KMS-11 (cell line): ENCODE results near the gene CGRRF1.

Source experiments
- H2AFZ ChIP-seq: fragments of 200-600 bp; sonication (generic); 2 replicates; pipeline ENCODE4 v1.6.1; 2016; ENCODE audit warnings: antibody characterized with exemption, mixed run types, low read depth
- H3K27ac ChIP-seq: fragments of 200-600 bp; sonication (generic); 2 replicates; pipeline ENCODE4 v1.6.1; 2016; ENCODE audit warnings: mild to moderate bottlenecking, mixed run types
- H3K27me3 ChIP-seq: fragments of 200-600 bp; sonication (generic); 2 replicates; pipeline ENCODE4 v1.6.1; 2017; ENCODE audit warnings: mild to moderate bottlenecking, low read depth, mixed run types, moderate library complexity; ENCODE audit not compliant: insufficient read depth
- H3K36me3 ChIP-seq: fragments of 200-600 bp; sonication (generic); 2 replicates; pipeline ENCODE4 v1.6.1; 2017; ENCODE audit warnings: mild to moderate bottlenecking, mixed run types; ENCODE audit not compliant: insufficient read depth
- H3K4me1 ChIP-seq: fragments of 200-600 bp; sonication (generic); 2 replicates; pipeline ENCODE4 v1.6.1; 2016; ENCODE audit warnings: mild to moderate bottlenecking, low read depth, mixed run types; ENCODE audit not compliant: poor library complexity, severe bottlenecking
- H3K4me2 ChIP-seq: fragments of 200-600 bp; sonication (generic); 2 replicates; pipeline ENCODE4 v1.7.0; 2016; ENCODE audit warnings: mild to moderate bottlenecking, mixed run types
- H3K4me3 ChIP-seq: fragments of 200-600 bp; sonication (generic); IDR thresholded peaks from 2 replicates; pipeline ENCODE4 v1.6.1; 2017; ENCODE audit warnings: low read depth, low read length, mixed read lengths; ENCODE audit not compliant: insufficient read depth
- H3K79me2 ChIP-seq: fragments of 200-600 bp; sonication (generic); 2 replicates; pipeline ENCODE4 v1.6.1; 2016; ENCODE audit warnings: low read depth, mixed run types; ENCODE audit not compliant: insufficient read depth
- H3K9ac ChIP-seq: fragments of 200-600 bp; sonication (generic); 2 replicates; pipeline ENCODE4 v1.6.1; 2016; ENCODE audit warnings: mild to moderate bottlenecking, mixed run types
- H4K20me1 ChIP-seq: fragments of 200-600 bp; sonication (generic); 2 replicates; pipeline ENCODE4 v1.6.1; 2016; ENCODE audit warnings: mild to moderate bottlenecking, mixed run types; ENCODE audit not compliant: insufficient read depth
- CTCF ChIP-seq: fragments of 200-600 bp; sonication (generic); conservative IDR thresholded peaks from 2 replicates; pipeline ENCODE4 v1.6.1; 2017; ENCODE audit warnings: low read depth, mild to moderate bottlenecking, antibody characterized with exemption, low read length, moderate library complexity, mixed read lengths

The CGRRF1 gene

GRCh38 chr14:54584097-54584496, 74.4 kb downstream of the CGRRF1 start:
- H3K9ac ChIP-seq = no peak overlapping the region
- no peak overlapping the region for H3K4me2 ChIP-seq
- H3K27ac ChIP-seq = no peak overlapping the region
- no peak overlapping the region for H2AFZ ChIP-seq
- TF ChIP-seq CTCF = no peak
- H3K4me1 ChIP-seq = no peaks in the 10 kb centered on the region
- H3K79me2 ChIP-seq = no peaks in the 10 kb centered on the region
- no peaks in the 10 kb centered on the region for H3K27me3 ChIP-seq
- no peaks in the 10 kb centered on the region for H4K20me1 ChIP-seq
- no peaks in the 10 kb centered on the region for H3K36me3 ChIP-seq
- H3K4me3 ChIP-seq = no peak overlapping the region

- TF ChIP-seq CTCF = no peak
- Histone ChIP-seq H3K27me3 (no peaks in the 10 kb centered on the region), H3K79me2 (no peaks in the 10 kb centered on the region), H4K20me1 (no peaks in the 10 kb centered on the region), H3K27ac (no peak overlapping the region), H3K4me3 (no peak overlapping the region), H3K4me1 (no peaks in the 10 kb centered on the region), H3K9ac (no peak overlapping the region), H3K36me3 (no peaks in the 10 kb centered on the region), H2AFZ (no peak overlapping the region), H3K4me2 (no peak overlapping the region)
Observed at GRCh38 chr14:54585214-54585613, 75.5 kb downstream of the CGRRF1 start.
